Muscle layer of colon (tissue), 2 donors: ENCODE results near the gene XRRA1.

ENCODE experiments used
- H3K27ac ChIP-seq: one replicate; pipeline ENCODE4 v1.7.0; 2013; ENCODE audit warnings: low read depth, mild to moderate bottlenecking, low read length, moderate library complexity
- H3K27me3 ChIP-seq, 2 donors: one replicate each; pipeline ENCODE4 v1.7.0; 2013; ENCODE audit warnings: low read length in 2 of 2, mild to moderate bottlenecking in 2 of 2; ENCODE audit not compliant: insufficient read depth in 2 of 2, control insufficient read depth in 1 of 2
- H3K36me3 ChIP-seq: one replicate; pipeline ENCODE4 v1.7.0; 2013; ENCODE audit warnings: mild to moderate bottlenecking, low read length; ENCODE audit not compliant: insufficient read depth
- H3K4me1 ChIP-seq: one replicate; pipeline ENCODE4 v1.7.0; 2013; ENCODE audit warnings: mild to moderate bottlenecking, low read length; ENCODE audit not compliant: insufficient read depth
- H3K4me3 ChIP-seq, 2 donors: one replicate each; pipeline ENCODE4 v1.7.0; 2013; ENCODE audit warnings: low read length in 2 of 2, low read depth in 1 of 2, mild to moderate bottlenecking in 1 of 2, moderate library complexity in 1 of 2
- H3K9ac ChIP-seq: one replicate; pipeline ENCODE4 v1.7.0; 2013; ENCODE audit warnings: low read length
- H3K9me3 ChIP-seq: one replicate; pipeline ENCODE4 v1.7.0; 2013; ENCODE audit warnings: mild to moderate bottlenecking, low read length
- donor health status: abdominal sarcoma.
- donor health status: Adenocarcinoma of cecum.

The XRRA1 gene

DNA sequence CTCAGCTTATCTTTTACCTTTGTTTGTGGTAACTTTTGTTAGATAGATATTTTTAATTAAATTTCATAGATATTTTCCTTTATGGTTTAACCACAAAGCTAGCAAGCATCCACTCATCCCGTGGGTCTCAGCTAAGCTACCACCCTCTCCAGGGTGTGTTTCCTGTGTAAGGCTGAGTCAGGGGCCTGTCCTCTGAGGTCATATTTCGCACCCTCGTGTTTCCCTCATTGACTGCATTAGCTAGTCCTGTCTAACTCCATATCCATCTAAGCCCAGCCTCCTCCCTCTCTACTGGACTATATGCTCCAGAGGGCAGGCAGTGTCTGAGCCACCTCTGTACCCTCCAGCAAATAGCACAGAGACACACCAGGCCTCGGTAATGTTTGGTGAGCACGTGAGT is 16.7 kb downstream of the XRRA1 start:
- Histone ChIP-seq H3K27ac (no peak overlapping the region), H3K36me3 (peaks cover 60% of the 10 kb centered on the region), H3K9me3 (no peaks in the 10 kb centered on the region), H3K4me1 (no peaks in the 10 kb centered on the region), H3K27me3 (no peaks in the 10 kb centered on the region), H3K4me3 (no peak overlapping the region), H3K9ac (no peak overlapping the region)

DNA sequence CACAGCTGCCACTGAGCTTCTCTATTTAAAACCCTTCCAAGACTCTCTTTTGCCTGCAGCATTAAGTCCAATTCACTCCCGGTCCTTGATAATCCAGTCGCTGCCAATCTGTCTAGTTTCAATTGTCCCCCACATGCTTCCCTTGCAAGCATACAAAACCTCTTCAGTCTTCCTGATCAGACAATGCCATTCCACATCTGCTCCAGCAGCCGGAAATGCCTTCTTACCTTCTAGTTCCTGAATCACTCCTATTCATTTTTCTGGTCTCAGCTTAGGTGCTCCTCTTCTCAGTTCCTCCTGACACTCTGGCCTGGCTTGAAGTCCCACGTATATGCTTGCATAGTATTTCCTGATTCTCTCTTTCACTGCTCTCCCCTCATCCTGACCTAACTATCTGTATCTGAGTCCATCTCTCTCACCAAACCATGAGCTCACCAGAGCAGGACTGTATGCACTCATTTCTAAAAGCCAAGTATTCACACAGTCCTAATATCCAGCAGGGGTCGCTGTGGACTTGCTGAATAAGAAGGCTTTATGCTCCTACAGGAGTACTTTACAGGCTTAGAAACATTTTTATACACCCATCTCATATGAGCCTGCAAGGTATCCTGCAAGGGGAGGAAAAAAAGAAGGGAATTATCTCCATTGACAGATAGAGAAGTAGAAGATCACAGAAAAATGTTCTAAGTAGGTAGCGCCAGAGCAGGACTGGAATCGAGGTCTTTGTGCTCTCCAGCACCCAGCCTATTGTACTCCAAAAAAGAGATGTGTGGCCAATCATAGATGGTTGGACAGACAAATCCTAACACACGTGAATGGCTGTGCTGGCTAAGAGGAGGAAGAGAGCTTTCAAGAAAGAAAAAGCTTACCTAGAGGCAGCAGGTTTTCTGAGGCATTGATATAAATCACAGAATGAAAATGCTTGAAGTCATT is 19.2 kb downstream of the XRRA1 start:
- no peak overlapping the region for H3K9ac ChIP-seq
- H3K27ac ChIP-seq, result no peak overlapping the region
- H3K4me1 ChIP-seq, result peaks cover 6% of the 10 kb centered on the region
- no peaks in the 10 kb centered on the region for H3K9me3 ChIP-seq
- peaks cover 40% of the 10 kb centered on the region for H3K36me3 ChIP-seq
- no peaks in the 10 kb centered on the region for H3K27me3 ChIP-seq
- no peak overlapping the region for H3K4me3 ChIP-seq

DNA sequence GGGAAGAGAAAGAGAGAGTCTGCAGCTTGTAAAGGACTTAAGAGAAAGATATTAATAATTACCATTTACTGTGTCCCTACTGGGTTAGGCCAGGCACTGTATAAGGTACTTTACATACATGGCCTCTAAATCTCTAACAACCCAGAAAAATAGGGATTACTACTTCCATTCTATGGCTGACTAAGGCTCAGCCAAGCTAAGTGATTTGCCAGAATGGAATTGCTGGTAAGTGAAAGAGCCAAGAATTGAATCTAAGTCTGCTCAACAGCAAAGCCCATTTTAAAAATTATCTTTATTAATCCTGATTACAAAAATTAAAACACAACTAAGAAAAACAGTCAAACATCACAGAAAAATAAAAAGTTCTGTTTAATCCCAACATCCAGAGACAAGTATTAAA is 21.4 kb downstream of the XRRA1 start:
- Histone ChIP-seq H3K9me3 (no peaks in the 10 kb centered on the region), H3K27ac (no peak overlapping the region), H3K9ac (no peak overlapping the region), H3K36me3 (peaks cover 21% of the 10 kb centered on the region), H3K27me3 (no peaks in the 10 kb centered on the region), H3K4me1 (peaks cover 6% of the 10 kb centered on the region), H3K4me3 (no peak overlapping the region)

DNA sequence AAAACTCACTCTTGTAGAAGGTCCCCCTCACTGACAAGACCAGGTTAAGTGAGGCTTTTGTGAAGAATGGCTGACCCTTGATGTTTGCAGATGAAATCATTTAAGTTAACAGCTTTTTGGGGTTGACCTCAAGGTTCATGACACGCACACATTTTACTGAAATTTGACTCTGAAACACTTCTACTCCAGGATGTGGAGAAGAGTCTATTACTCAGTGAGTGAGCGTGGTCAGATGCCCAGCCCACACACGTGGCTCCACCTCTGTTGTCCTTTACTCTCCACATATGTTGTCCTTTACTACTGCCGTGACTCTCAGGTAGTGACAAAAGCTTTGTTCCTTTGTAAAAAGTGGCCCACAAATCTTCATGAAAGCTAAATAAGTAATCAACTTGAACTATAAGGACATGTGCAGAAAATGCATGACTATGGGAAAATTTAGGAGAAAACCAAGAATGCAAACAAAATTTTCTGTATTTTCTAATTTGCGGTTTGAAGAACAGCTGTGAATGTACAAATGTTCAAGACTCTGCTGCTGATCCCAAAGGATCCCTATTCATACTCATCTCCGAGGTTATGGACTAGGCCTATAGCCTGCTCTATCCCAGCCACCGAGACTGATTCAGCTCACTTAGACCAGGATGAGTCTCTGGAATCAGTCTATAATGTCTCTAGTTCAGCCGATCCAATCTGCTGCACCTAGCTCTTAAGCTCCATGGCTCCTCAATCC is 22.4 kb downstream of the XRRA1 start:
- Histone ChIP-seq H3K9ac (no peak overlapping the region), H3K4me1 (peaks cover 6% of the 10 kb centered on the region), H3K36me3 (peaks cover 17% of the 10 kb centered on the region), H3K9me3 (no peaks in the 10 kb centered on the region), H3K27ac (no peak overlapping the region), H3K4me3 (no peak overlapping the region), H3K27me3 (no peaks in the 10 kb centered on the region)

DNA sequence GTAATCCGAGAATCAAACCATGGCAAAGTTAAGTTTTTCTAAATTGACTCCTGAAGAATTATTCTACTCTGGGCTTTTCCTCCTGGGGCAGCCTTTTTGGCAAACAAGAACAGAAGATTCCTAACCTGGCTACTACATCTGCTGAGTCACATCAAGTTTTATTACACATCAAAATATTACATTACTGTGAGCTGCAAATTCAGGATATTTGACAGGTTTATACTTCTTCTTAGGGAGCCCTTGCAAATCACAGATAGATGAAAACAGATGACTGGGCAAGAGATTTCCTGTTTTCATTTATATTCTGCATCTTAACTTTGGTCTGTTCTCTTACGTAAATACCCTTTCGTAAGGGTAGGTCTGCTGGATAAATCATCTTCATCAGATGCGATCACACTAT is 23.6 kb downstream of the XRRA1 start:
- H3K27ac ChIP-seq, result no peak overlapping the region
- peaks cover 26% of the 10 kb centered on the region for H3K36me3 ChIP-seq
- H3K27me3 ChIP-seq, result no peaks in the 10 kb centered on the region
- H3K9ac ChIP-seq, result no peak overlapping the region
- H3K9me3 ChIP-seq, result no peaks in the 10 kb centered on the region
- H3K4me1 ChIP-seq, result peaks cover 6% of the 10 kb centered on the region
- no peak overlapping the region for H3K4me3 ChIP-seq

DNA sequence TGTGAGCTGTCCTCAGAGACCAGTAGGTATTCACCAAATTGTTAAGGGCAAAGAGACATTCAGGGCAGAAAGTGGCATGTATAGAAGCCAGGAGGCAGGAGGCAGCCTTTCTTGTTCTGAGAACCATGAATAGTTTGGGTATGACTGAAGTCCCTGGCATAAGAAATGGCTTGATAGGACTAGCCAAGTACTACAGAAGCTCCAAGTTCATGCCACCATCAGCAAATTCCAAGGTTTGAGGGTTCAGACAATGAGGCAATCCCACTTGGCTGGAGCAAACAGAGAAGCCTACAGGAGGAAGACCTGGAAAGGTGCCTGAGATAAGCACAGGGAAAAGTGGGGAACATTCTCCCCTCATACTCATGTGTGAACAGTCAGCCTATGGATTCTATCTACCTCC is 25.8 kb downstream of the XRRA1 start:
- Histone ChIP-seq H3K27ac (no peak overlapping the region), H3K9me3 (no peaks in the 10 kb centered on the region), H3K27me3 (no peaks in the 10 kb centered on the region), H3K4me3 (no peak overlapping the region), H3K9ac (no peak overlapping the region), H3K4me1 (peaks cover 6% of the 10 kb centered on the region), H3K36me3 (peaks cover 37% of the 10 kb centered on the region)

DNA sequence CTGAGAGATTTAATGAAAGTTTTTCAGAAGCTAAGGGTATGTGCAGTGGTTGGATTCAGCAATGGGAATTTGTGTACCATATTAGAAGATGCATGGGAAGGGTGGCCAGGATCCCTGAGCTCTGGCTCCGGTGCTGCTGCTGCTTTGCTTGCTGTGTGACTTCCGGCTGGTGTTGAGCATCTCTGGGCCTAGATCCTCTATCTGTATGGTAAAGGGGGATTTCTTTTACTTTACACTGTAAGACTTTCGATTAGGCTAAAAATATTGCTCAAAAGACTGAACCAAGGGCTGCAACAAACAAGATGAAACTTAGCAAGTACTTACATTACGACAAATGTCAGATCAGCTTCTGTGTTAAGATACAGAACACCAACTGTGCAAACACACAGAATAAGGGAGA is 39.1 kb downstream of the XRRA1 start:
- H3K4me3 ChIP-seq, result no peak overlapping the region
- H3K27ac ChIP-seq, result no peak overlapping the region
- H3K9ac ChIP-seq, result no peak overlapping the region
- no peaks in the 10 kb centered on the region for H3K9me3 ChIP-seq
- no peaks in the 10 kb centered on the region for H3K27me3 ChIP-seq
- H3K4me1 ChIP-seq, result no peaks in the 10 kb centered on the region
- H3K36me3 ChIP-seq, result peaks cover 48% of the 10 kb centered on the region

DNA sequence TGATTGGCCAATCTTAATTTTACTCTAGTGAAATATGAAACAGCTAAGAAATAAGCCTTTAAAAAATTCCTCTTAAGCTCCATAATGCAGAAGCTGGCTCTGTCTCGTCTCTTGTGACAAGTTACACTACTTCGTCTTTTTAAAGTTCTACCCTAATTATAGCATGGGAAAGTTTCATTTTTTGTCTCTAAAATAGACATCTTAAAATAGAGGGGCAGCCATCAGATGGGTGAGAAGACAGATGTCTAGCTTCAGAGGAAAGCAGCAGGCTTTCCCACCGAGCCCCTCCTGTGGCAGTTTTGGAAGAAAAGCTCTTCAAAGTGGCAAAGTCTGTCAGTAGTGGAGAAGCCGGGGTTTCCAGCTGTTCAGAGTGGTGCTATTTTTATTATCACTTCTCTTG is 39.5 kb downstream of the XRRA1 start:
- H3K27me3 ChIP-seq, result no peaks in the 10 kb centered on the region
- no peak overlapping the region for H3K9ac ChIP-seq
- H3K27ac ChIP-seq, result no peak overlapping the region
- H3K36me3 ChIP-seq, result peaks cover 47% of the 10 kb centered on the region
- no peak overlapping the region for H3K4me3 ChIP-seq
- no peaks in the 10 kb centered on the region for H3K4me1 ChIP-seq
- no peaks in the 10 kb centered on the region for H3K9me3 ChIP-seq

DNA sequence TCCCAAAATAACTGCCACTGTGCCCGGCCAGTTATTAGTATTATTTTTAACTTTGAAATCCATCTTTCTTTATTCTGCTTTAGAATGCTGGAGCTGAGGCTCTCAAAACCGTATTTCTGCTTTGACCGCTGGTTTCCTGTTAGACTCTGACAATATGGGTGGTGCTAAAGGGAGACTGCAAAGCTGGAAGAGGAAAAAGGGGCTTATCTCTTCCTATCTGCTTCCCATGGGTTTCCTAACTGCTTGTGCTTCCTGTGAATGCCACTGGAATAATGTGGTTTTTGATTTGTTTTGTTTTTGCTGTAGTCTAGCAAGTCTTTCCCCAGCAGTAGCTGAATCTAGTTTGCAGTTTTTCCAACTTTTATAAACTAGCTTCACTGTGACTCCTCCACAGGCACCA is 43.6 kb downstream of the XRRA1 start:
- H3K9me3 ChIP-seq, result peaks cover 4% of the 10 kb centered on the region
- H3K9ac ChIP-seq, result no peak overlapping the region
- no peaks in the 10 kb centered on the region for H3K4me1 ChIP-seq
- H3K27ac ChIP-seq, result no peak overlapping the region
- peaks cover 29% of the 10 kb centered on the region for H3K36me3 ChIP-seq
- H3K4me3 ChIP-seq, result no peak overlapping the region
- H3K27me3 ChIP-seq, result no peaks in the 10 kb centered on the region

DNA sequence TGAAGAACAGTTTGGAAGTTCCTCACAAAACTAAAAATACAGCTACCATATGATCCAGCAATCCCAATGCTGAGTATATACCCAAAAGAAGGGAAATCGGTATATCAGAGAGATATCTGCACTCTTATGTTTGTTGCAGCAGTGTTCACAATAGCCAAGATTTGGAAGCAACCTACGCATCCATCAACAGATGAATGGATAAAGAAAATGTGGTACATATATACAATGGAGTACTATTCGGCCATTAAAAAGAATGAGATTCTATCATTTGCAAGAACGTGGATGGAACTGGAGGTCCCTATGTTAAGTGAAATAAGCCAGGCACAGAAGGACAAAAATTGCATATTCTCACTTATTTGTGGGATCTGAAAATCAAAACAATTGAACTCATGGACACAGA is 46.5 kb downstream of the XRRA1 start:
- Histone ChIP-seq H3K9me3 (peaks cover 4% of the 10 kb centered on the region), H3K27ac (no peak overlapping the region), H3K9ac (no peak overlapping the region), H3K4me3 (no peak overlapping the region), H3K36me3 (peaks cover 9% of the 10 kb centered on the region), H3K27me3 (no peaks in the 10 kb centered on the region), H3K4me1 (no peaks in the 10 kb centered on the region)

DNA sequence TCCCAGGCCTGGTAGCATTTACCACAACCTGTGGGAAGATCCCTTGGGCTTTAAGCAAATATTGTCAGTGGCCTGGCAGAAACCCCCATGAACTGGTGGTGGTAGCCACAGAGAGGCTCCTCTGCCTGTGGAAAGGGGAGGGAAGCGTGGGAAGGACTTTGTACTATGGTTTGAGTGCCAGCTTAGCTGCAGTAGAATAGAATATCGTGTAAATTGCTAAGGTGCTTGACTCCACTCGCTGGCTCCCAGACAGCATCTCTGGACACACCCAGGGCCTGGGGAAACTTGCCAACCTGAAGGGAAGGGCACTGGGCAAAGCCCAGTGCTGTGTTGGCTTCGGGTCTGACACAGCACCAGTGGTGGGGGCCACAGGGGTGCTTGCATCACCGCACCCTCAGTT is 52.6 kb downstream of the XRRA1 start:
- no peak overlapping the region for H3K9ac ChIP-seq
- H3K4me3 ChIP-seq, result no peak overlapping the region
- H3K9me3 ChIP-seq, result peaks cover 2% of the 10 kb centered on the region
- no peak overlapping the region for H3K27ac ChIP-seq
- no peaks in the 10 kb centered on the region for H3K36me3 ChIP-seq
- H3K27me3 ChIP-seq, result no peaks in the 10 kb centered on the region
- H3K4me1 ChIP-seq, result no peaks in the 10 kb centered on the region
